Stimulated activated naive CD8-positive, alpha-beta T cell treated with anti-CD3 and anti-CD28 coated beads, Interleukin-15, Interleukin-2, amounts not matched to agents 100 ng/mL and 50 ng/mL, for 24 hours (primary cell): ENCODE data around the gene MYRF.

ENCODE experiments used
- H3K27ac Mint-ChIP-seq: one replicate; pipeline ENCODE4 v1.8.0; 2021; ENCODE audit warnings: mild to moderate bottlenecking, mixed read lengths
- H3K27me3 Mint-ChIP-seq: one replicate; pipeline ENCODE4 v1.8.0; 2021; ENCODE audit warnings: mixed read lengths
- H3K36me3 Mint-ChIP-seq: one replicate; pipeline ENCODE4 v1.8.0; 2021; ENCODE audit warnings: low read depth, mixed read lengths
- H3K4me1 Mint-ChIP-seq: one replicate; pipeline ENCODE4 v1.8.0; 2021; ENCODE audit warnings: low read depth, mixed read lengths
- H3K4me3 Mint-ChIP-seq: one replicate; pipeline ENCODE4 v1.8.0; 2021; ENCODE audit warnings: mild to moderate bottlenecking, mixed read lengths
- H3K9me3 Mint-ChIP-seq: one replicate; pipeline ENCODE4 v1.8.0; 2021; ENCODE audit warnings: mixed read lengths

The MYRF gene

DNA sequence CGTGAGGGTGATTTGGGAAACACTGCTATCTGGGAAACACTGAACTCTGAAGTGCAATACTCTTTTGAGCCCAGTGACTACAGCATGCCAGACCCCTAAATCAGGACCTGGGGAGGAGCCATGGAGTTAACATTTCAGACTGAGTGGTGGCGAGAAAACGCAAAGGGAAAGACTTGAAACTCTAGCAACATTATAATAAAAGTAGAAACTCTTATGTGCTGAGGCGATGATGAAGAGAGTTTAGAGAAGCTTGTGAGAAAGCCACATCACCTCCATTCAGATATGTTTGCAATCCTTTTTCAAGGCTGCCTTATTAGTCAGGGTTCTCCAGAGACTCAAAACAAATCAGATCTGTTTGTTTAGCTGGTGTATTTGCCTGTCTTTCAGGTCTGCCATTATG, 42.1 kb downstream of the MYRF start:
- Mint-ChIP-seq H3K4me1 (peaks cover 58% of the 10 kb centered on the region), H3K27ac (peak overlapping the region; percentile 71), H3K36me3 (peaks cover 69% of the 10 kb centered on the region)

GRCh38 chr11:61795459-61795858, 43.0 kb downstream of the MYRF start:
- Mint-ChIP-seq H3K9me3 (no peaks in the 10 kb centered on the region), H3K27ac (peak overlapping the region; percentile 71), H3K36me3 (peaks cover 66% of the 10 kb centered on the region)

More for the DNA sequence above, 42.1 kb downstream of the MYRF start:
- Mint-ChIP-seq H3K4me3 (peak overlapping the region; percentile 92), H3K9me3 (no peaks in the 10 kb centered on the region), H3K27me3 (no peaks in the 10 kb centered on the region)

DNA sequence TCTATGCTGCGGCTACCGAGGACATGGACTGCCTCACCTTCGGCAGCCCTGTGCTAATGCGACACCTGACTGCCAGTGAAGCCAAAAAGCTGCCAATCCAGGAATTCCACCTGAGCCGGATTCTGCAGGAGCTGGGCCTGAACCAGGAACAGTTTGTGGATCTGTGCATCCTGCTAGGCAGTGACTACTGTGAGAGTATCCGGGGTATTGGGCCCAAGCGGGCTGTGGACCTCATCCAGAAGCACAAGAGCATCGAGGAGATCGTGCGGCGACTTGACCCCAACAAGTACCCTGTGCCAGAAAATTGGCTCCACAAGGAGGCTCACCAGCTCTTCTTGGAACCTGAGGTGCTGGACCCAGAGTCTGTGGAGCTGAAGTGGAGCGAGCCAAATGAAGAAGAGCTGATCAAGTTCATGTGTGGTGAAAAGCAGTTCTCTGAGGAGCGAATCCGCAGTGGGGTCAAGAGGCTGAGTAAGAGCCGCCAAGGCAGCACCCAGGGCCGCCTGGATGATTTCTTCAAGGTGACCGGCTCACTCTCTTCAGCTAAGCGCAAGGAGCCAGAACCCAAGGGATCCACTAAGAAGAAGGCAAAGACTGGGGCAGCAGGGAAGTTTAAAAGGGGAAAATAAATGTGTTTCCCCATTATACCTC, 43.6 kb downstream of the MYRF start:
- Mint-ChIP-seq H3K4me1 (peaks cover 50% of the 10 kb centered on the region), H3K9me3 (no peaks in the 10 kb centered on the region), H3K27ac (no peak overlapping the region), H3K27me3 (no peaks in the 10 kb centered on the region), H3K4me3 (no peak overlapping the region), H3K36me3 (peaks cover 66% of the 10 kb centered on the region)

More at GRCh38 chr11:61795459-61795858, 43.0 kb downstream of the MYRF start:
- Mint-ChIP-seq H3K4me3 (peak overlapping the region; percentile 92), H3K4me1 (peaks cover 53% of the 10 kb centered on the region), H3K27me3 (no peaks in the 10 kb centered on the region)

GRCh38 chr11:61797263-61797944, 45.0 kb downstream of the MYRF start:
- Mint-ChIP-seq H3K4me3 (no peak overlapping the region), H3K4me1 (peaks cover 42% of the 10 kb centered on the region), H3K9me3 (no peaks in the 10 kb centered on the region), H3K27ac (no peak overlapping the region), H3K27me3 (no peaks in the 10 kb centered on the region), H3K36me3 (peaks cover 68% of the 10 kb centered on the region)

DNA sequence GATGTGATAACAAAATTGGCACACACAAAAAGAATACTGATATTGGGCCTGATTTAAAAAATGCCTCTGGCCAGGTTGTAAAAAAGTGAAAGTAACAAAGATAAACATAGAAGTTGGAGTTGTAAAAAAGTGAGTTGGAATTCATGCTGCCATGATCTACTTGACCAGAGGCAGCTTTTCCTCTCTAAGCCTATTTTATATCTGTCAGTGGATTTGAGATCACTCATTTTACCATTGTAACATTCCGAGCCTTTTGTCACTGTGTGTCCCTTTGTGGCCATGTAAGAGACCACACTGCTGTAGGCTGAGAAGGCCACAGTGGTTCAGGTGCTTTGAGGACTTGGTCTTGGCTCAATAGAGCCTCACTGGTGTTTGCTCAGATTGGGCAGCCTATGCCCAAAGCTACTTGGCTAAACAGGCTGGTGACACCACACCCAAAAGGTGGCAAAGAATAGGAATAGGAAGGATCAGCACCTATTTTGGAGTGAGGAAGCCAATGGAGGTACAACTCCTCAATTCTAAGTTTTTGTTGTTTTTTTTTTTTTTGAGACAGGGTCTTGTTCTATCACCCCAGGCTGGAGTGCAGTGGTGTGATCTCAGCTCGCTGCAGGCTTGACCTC, 47.3 kb downstream of the MYRF start:
- Mint-ChIP-seq H3K36me3 (peaks cover 68% of the 10 kb centered on the region), H3K27me3 (no peaks in the 10 kb centered on the region), H3K4me1 (peaks cover 30% of the 10 kb centered on the region), H3K27ac (peak overlapping the region; percentile 14), H3K4me3 (no peak overlapping the region), H3K9me3 (no peaks in the 10 kb centered on the region)

- Mint-ChIP-seq H3K4me3 (no peak overlapping the region), H3K36me3 (peaks cover 61% of the 10 kb centered on the region), H3K9me3 (no peaks in the 10 kb centered on the region), H3K27me3 (no peaks in the 10 kb centered on the region), H3K4me1 (peaks cover 21% of the 10 kb centered on the region), H3K27ac (no peak overlapping the region)
Observed at GRCh38 chr11:61800331-61801281, 48.2 kb downstream of the MYRF start.

GRCh38 chr11:61802605-61803004, 50.2 kb downstream of the MYRF start:
- H3K27me3 Mint-ChIP-seq: no peaks in the 10 kb centered on the region
- H3K9me3 Mint-ChIP-seq: no peaks in the 10 kb centered on the region
- peaks cover 44% of the 10 kb centered on the region for H3K36me3 Mint-ChIP-seq
- peaks cover 8% of the 10 kb centered on the region for H3K4me1 Mint-ChIP-seq
- H3K27ac Mint-ChIP-seq: no peak overlapping the region
- no peak overlapping the region for H3K4me3 Mint-ChIP-seq

DNA sequence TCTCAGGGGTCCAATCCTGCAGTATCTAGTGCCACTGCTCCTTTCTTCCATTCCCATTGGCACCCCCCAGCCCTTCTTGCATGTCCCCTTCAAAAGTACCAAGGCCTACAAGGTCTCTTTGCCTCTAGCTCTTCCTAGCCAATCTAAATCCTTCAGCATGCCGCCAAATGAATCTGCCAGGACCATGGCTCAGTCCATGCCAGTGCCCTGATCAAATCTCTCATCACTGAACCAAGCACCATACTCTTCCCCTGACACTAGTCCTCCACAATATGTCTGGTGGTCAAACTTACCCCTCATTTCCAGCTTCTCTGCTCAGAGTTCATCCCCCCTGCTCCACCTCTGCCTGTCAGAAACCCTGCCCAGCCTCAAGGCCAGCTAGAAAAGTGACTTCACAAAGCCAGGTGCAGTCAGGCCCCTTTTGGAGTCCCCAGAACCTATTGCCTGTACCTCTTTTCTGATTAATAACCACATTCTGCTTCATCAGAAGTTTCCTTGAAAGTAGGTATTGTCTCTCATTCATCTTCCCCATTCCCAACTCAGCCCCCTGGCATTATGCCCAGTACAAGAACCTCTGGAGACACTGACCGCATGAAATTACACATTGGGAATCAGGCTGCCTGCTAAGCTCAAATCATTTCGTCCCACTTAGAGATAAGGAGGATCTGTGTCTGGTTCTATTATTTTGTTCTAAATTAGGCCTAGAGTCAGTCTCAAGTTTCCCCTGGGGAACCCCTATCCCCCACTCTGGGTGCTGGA, 51.6 kb downstream of the MYRF start:
- Mint-ChIP-seq H3K27me3 (no peaks in the 10 kb centered on the region), H3K9me3 (no peaks in the 10 kb centered on the region), H3K36me3 (peaks cover 37% of the 10 kb centered on the region), H3K27ac (no peak overlapping the region), H3K4me1 (peaks cover 5% of the 10 kb centered on the region), H3K4me3 (no peak overlapping the region)

DNA sequence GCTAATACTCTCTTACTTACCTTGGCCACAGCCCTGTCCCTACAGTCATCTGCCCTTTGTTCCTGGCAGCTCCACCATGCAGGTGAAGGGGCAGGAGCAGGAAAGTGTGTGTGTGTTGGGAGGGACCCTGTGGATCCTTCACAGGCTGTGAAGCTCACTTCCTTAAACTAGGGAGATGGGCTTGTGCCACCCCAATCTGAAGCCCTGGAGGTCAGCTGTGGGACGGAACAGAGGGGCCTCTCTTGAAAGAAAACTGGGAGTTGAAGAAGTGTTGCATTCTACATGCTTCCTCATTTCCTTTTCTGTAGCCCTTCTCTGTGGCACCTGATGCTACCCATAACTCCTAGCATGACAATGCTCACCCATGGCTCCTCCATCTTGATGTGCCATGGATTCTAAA, 52.7 kb downstream of the MYRF start:
- Mint-ChIP-seq H3K27ac (no peak overlapping the region), H3K4me3 (no peak overlapping the region), H3K4me1 (no peaks in the 10 kb centered on the region), H3K9me3 (no peaks in the 10 kb centered on the region), H3K27me3 (no peaks in the 10 kb centered on the region), H3K36me3 (peaks cover 37% of the 10 kb centered on the region)

- H3K27me3 Mint-ChIP-seq: no peaks in the 10 kb centered on the region
- peaks cover 31% of the 10 kb centered on the region for H3K36me3 Mint-ChIP-seq
- no peak overlapping the region for H3K4me3 Mint-ChIP-seq
- H3K4me1 Mint-ChIP-seq: no peaks in the 10 kb centered on the region
- H3K9me3 Mint-ChIP-seq: no peaks in the 10 kb centered on the region
- no peak overlapping the region for H3K27ac Mint-ChIP-seq
Observed at GRCh38 chr11:61806785-61807184, 54.3 kb downstream of the MYRF start.

- H3K4me1 Mint-ChIP-seq: peaks cover 10% of the 10 kb centered on the region
- peaks cover 24% of the 10 kb centered on the region for H3K36me3 Mint-ChIP-seq
- peaks cover 6% of the 10 kb centered on the region for H3K27me3 Mint-ChIP-seq
- no peak overlapping the region for H3K27ac Mint-ChIP-seq
- H3K4me3 Mint-ChIP-seq: no peak overlapping the region
- no peaks in the 10 kb centered on the region for H3K9me3 Mint-ChIP-seq
Observed at GRCh38 chr11:61810671-61811175, 58.3 kb downstream of the MYRF start.

- Mint-ChIP-seq H3K36me3 (peaks cover 24% of the 10 kb centered on the region), H3K27ac (no peak overlapping the region), H3K27me3 (peaks cover 12% of the 10 kb centered on the region), H3K9me3 (no peaks in the 10 kb centered on the region), H3K4me3 (no peak overlapping the region), H3K4me1 (peaks cover 17% of the 10 kb centered on the region)
Observed at GRCh38 chr11:61811831-61812230, 59.4 kb downstream of the MYRF start.

DNA sequence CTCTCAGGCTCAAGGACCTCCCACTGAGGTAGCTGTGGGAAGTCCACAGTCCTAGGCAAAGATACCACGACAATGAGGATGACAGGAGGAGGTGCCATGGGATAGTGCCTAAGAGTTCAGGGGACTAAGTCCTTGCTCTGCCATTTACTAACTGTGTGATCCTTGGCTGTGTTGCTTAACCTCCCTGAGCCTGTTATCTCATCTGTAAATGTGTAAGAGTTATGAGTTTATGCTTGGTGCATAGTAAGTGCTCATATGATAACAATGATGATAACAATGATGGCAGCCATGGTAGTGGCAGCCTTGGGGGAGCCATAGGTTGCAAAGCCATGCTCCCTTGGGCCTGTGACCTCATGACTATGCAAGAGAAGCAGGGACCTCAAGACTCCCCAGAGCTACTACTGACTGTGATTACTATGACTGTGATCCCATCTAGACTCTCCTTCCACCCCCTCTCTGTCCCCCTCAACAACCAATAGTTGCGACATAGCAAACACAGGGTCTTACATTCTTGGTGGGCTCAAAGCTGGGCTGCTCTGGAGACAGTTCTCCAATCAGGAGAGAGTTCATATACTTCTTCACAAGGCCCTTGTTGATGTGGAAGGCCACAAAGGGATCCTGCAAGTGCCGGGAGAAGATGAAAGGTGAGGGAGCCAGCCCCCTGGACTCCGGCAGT, 60.4 kb downstream of the MYRF start:
- H3K27ac Mint-ChIP-seq: no peak overlapping the region
- H3K9me3 Mint-ChIP-seq: no peaks in the 10 kb centered on the region
- peaks cover 24% of the 10 kb centered on the region for H3K36me3 Mint-ChIP-seq
- H3K4me1 Mint-ChIP-seq: peaks cover 17% of the 10 kb centered on the region
- H3K4me3 Mint-ChIP-seq: no peak overlapping the region
- peaks cover 19% of the 10 kb centered on the region for H3K27me3 Mint-ChIP-seq
